NCI-H187 (cell line): Measurements from ENCODE around the gene SERPINB13.
"Not testable (repeated sequence)": the region's sequence is repeated elsewhere in the genome, so short reads cannot be mapped to it uniquely, and the experiment has no call there.

Experiments used
- DNase-seq, 2 experiments: peaks; one replicate each; lab custom pipeline; 2025; lab: John Stamatoyannopoulos, UW

SERPINB13 gene

DNA sequence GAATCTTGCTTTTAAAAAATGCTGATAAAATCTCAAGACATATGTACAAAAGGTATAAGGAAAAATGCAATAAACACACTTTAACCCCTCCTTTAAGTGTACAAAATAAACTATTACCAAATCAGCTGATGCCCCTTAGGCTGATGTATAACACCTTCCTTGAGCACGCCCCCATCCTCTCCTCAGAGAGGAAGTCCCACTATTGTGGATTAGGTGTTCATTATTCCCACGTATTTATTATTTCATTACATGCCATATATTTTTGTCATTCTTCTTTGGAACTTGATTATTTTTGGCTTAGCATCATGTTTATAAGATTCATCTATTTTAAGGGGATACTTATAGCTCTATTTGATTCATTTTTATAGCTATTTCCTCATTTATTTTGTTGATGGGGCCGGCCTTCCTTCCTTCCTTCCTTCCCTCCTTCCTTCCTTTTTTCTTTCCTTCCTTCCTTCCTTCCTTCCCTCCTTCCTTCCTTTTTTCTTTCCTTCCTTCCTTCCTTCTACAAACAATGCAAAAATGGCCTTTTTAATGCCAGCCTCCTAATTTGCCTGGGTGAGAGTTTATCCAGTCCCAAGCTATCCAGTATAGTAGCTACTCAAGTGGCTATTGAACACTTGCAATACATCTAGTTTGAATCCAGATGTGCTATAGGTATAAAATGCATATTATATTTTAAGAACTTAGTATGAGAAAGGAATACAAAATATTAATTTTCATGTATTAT lies 4.0 kb downstream of the SERPINB13 start:
- DNase-seq, result no peak

DNA sequence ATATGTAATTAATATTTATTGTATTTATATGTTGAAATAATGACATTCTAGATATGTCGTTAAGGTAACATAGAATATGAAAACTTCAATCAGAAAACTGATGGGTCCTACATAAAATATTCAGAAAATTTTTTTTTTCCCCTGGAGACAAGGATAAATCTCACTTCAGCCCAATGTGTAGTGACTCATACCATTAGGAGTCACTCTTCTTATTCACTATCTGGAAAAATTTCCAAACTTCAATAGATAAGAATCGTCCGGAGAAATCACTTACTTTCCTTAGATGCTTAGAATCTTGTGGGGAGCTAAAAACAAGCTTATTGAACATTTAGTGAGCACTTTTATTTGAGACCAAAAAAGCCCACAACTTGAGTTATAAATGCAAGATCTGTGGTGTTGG lies 4.6 kb downstream of the SERPINB13 start:
- no peak for DNase-seq

- no peak for DNase-seq
These were observed 5.3 kb downstream of the SERPINB13 start for GRCh38 chr18:63592471-63592870.

- DNase-seq, result no peak
These were observed 9.8 kb downstream of the SERPINB13 start for GRCh38 chr18:63596964-63597363.

DNA sequence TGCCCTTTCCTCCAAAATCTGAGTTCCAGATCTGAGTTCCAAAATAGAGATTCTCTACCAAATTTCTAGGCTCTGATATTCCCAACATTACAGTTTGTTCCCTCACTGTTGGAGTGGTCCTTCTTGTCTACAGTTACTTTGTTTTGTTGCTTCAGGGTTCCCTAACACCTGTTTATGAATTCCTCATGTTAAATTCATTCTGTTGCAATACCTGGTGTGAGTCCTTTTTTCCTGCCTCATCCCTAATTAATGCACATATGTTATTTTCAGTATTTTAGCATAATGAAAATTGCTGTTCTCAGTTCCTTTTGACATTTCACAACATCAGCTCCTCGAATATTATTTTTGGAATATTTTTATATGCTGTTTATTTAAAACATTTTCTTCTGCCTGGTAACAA lies 16.2 kb downstream of the SERPINB13 start:
- DNase-seq, result no peak

DNA sequence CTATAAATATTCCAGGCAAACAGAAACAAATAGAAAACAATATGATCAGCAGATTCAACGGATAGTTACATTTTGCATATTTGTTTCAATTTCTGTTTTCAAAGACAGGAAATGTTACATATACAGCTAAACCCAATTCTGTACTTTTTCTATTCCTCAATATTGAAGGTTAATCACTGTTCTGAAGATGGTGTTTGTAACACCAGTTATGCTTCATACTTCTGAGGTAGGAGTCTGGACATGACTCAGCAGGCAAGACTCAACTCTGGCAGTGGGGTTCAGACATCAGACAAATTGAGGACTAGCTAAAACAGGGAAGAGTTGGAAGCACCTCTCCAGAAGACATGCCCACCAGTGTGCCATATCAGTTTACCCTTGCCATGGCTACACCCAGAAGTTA lies 16.6 kb downstream of the SERPINB13 start:
- DNase-seq, result no peak

- peak in 1 of 2 experiments; percentile 0 for DNase-seq
These were observed 17.8 kb downstream of the SERPINB13 start for GRCh38 chr18:63604791-63605567.

DNA sequence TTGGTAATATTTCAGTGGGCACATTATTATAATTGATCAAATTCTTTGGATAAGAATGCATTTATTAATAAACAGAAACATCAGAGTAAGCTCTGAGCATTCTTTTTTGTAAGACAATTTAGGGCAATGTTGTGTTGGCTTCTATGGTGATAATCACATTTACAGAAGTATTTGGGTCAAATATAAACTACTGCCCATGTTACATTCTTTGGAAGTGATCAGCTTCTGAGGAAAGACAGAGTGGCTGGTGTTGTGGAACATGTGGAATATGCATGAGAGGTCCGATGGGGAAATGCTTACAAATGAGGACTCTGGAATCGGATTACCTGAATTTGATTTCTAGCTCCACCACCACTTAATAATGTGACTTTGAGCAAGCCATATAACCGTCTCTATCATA lies 19.4 kb downstream of the SERPINB13 start:
- no peak for DNase-seq

GRCh38 chr18:63613420-63613819 lies 26.3 kb downstream of the SERPINB13 start:
- DNase-seq, result no peak

GRCh38 chr18:63617049-63617914 lies 30.1 kb downstream of the SERPINB13 start:
- DNase-seq, result no peak

GRCh38 chr18:63617915-63618234 lies 30.7 kb downstream of the SERPINB13 start:
- no peak for DNase-seq

GRCh38 chr18:63619661-63620060 lies 32.5 kb downstream of the SERPINB13 start:
- no peak for DNase-seq

GRCh38 chr18:63624863-63625262 lies 37.7 kb downstream of the SERPINB13 start:
- DNase-seq, result no peak

DNA sequence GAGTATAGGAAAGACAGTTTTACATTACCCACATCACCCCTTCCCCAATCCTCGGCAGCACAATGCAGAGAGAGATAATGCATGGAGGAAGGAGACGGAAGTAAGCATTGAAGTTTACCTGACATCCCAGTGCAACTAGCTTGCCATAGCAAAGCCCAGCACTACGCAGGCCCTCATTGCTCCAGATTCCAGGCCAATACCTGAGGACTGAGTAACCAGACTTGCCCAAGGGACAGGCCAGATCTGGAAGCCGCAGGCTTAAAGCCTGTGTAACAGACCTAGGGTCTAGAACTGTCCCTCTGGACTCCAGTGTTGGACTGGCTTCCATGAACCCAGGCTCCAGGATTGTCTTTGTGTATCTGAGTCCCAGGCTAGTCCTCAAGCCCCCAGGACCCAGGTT lies 39.3 kb downstream of the SERPINB13 start:
- no peak for DNase-seq

DNA sequence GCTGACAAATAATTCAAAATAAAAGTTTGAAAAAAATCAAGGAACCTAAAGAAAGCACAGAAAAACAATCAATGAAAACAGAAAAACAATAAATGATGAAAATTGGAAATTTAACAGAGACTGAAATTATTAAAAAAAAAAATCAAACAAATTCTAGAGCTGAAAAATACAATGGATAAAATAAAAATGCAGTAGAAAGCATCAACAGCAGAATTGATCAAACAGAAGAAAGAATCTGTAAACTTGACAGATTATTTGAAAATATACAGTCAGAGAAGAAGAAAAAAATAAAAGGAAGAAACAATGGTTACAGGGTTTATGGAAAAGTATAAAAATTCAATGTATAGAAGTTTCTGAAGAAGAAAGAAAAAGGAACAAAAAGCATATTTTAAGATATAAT lies 40.7 kb downstream of the SERPINB13 start:
- no peak for DNase-seq

DNA sequence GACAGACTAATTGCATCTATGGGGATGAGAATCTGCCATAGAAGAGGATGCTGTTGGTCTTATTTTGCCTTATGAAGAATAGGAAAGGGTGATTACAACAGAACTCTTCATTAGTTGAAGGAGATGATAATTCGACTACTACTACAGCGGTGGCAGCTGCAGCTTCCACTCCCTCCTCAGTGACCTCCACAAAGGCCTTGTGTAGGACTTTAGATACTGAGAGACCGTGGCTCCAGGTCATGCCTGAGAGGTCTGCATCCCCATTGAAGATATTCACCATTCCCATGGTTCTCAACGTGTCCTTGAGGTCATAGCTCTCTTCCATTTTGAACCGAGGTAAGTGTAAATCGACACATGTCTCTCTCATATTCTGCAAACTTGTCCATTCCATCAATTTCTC lies 50.6 kb downstream of the SERPINB13 start:
- DNase-seq, result no peak

DNA sequence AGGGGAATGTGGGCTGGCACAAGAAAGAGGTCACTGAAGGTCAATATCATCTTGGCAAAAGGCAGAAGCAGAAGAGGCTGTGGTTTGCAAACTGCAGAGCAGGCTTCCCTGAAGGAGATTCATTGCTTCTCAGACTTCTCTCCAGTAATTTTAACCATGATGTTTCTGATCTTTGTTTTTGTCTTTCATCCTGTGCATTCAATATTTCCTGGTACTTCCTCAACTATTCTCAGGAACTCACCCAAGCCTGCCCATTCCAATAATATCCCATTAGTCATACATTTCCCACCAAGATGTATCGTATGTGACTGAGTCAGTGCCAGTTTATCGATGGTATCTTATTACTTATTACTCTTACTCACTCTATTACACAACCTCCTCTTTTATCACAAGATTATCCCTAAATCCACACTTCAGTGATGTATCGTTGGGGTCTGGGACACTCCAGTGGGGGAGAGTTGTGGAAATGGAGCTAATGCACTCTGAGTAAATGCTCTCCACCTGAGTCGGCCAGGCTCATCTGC lies 54.1 kb downstream of the SERPINB13 start:
- DNase-seq, result not testable (repeated sequence)

GRCh38 chr18:63642668-63643356 lies 55.7 kb downstream of the SERPINB13 start:
- not testable (repeated sequence) for DNase-seq

DNA sequence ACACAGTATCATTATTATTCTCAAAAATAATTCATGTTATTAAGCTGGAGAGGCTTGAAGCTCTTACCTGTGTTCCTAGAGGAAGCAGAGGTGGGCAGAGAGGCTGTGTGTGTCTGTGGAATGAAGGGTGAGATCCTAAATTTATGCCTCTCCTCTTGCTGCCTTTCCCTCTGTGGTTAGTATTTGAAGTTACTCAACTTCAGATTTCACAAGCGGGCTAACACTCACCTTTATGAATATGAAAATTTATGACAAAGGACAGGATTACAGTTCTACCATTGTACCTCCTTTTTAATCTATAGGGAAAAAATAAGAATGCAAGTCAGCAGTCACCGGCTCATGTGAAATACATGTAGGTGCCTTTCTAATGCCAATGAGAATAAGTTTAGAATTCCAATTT lies 57.0 kb downstream of the SERPINB13 start, which contains the start of gene SERPINB4:
Gene SERPINB4 (minus strand): TSS at position 115 of the 400 bp plus-strand sequence. CDS start 679 bp downstream, outside the sequence.
- not testable (repeated sequence) for DNase-seq

DNA sequence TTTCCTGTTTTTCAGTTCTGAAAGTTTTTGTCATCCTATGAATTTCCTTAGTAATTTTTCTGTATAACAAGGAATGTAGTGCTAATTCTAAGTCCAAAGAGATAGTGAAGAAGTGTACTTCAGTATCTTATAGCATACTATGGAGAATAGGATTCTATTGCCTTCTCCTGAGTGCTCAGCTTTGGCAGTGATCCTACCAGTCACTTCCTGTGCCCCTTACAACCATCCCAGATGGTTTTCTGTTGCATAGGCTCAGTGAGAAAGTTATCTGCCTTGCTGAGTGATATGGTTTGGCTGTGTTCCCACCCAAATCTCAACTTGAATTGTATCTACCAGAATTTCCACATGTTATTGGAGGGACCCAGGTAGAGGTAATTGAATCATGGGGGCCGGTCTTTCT lies 57.6 kb downstream of the SERPINB13 start:
- DNase-seq, result not testable (repeated sequence)

- no peak for DNase-seq
These were observed 59.8 kb downstream of the SERPINB13 start for GRCh38 chr18:63646936-63647335.

DNA sequence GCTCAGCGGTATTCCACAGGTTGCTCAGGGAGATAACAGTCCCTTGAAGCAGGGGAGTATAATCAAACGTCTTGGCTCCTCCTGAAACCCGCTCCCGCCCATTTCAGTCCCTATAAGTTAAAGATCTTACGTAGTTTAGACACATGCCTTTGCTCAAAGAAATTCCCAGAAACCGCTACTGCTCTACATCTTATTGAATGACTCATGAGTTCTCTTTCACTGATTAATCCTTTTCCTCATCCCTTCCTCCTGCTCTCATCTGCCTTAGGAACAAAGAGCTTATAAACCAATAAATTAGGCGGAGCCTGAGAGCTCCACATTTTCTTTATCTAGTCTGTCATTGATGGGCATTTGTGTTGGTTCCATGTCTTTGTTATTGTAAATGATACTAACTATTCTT lies 61.1 kb downstream of the SERPINB13 start:
- no peak for DNase-seq
